Measurements from ENCODE around the gene KRIT1. TPM values are rescaled to one million over a fixed set of nuclear protein-coding genes. Genes with fewer than 3 reads are reported as not detected.
"Not testable (repeated sequence)": the region's sequence is repeated elsewhere in the genome, so short reads cannot be mapped to it uniquely, and the experiment has no call there.

The KRIT1 gene
- total RNA-seq, 2 experiments from 2014 or later, result 46.4 to 54.2 TPM

- H3K4me1 Mint-ChIP-seq, result no peaks in the 10 kb centered on the region
- DNase-seq (no peak), ATAC-seq (ENCODE audit: low read depth) (no peak)
- no peak overlapping the region for H3K4me3 Mint-ChIP-seq
- no peaks in the 10 kb centered on the region for H3K9me3 Mint-ChIP-seq
- H3K27me3 Mint-ChIP-seq, result no peaks in the 10 kb centered on the region
- peaks cover 12% of the 10 kb centered on the region for H3K36me3 Mint-ChIP-seq
- H3K27ac Mint-ChIP-seq, result no peak overlapping the region
- POLR2A ChIA-PET, result no interaction called here
Measured at GRCh38 chr7:92266415-92267241, 20.9 kb upstream of the KRIT1 start.

GRCh38 chr7:92260248-92260781, 14.6 kb upstream of the KRIT1 start:
- no peak overlapping the region for H3K27ac Mint-ChIP-seq
- ATAC-seq (ENCODE audit: low read depth), result no peak
- H3K27me3 Mint-ChIP-seq, result no peaks in the 10 kb centered on the region
- no peak overlapping the region for H3K4me3 Mint-ChIP-seq
- H3K36me3 Mint-ChIP-seq, result peaks cover 30% of the 10 kb centered on the region
- POLR2A ChIA-PET, result no interaction called here
- H3K9me3 Mint-ChIP-seq, result no peaks in the 10 kb centered on the region
- DNase-seq, result no peak
- peaks cover 3% of the 10 kb centered on the region for H3K4me1 Mint-ChIP-seq

GRCh38 chr7:92259610-92260247, 14.0 kb upstream of the KRIT1 start:
- Mint-ChIP-seq H3K4me3 (no peak overlapping the region), H3K4me1 (peaks cover 7% of the 10 kb centered on the region), H3K27me3 (no peaks in the 10 kb centered on the region), H3K9me3 (peaks cover 4% of the 10 kb centered on the region), H3K27ac (no peak overlapping the region), H3K36me3 (peaks cover 35% of the 10 kb centered on the region)
- no peak for DNase-seq
- ATAC-seq (ENCODE audit: low read depth), result no peak
- POLR2A ChIA-PET, result no interaction called here

- peaks cover 5% of the 10 kb centered on the region for H3K9me3 Mint-ChIP-seq
- H3K4me3 Mint-ChIP-seq, result no peak overlapping the region
- H3K36me3 Mint-ChIP-seq, result peaks cover 35% of the 10 kb centered on the region
- H3K27ac Mint-ChIP-seq, result no peak overlapping the region
- ATAC-seq (ENCODE audit: low read depth) (no peak), DNase-seq (no peak)
- peaks cover 7% of the 10 kb centered on the region for H3K4me1 Mint-ChIP-seq
- POLR2A ChIA-PET, result no interaction called here
- no peaks in the 10 kb centered on the region for H3K27me3 Mint-ChIP-seq
Measured at GRCh38 chr7:92259062-92259461, 13.3 kb upstream of the KRIT1 start.

- peaks cover 17% of the 10 kb centered on the region for H3K4me1 Mint-ChIP-seq
- POLR2A ChIA-PET, result no interaction called here
Measured at GRCh38 chr7:92255308-92255707, 9.6 kb upstream of the KRIT1 start.

GRCh38 chr7:92254800-92255199, 9.1 kb upstream of the KRIT1 start:
- POLR2A ChIA-PET; H3K4me3 Mint-ChIP-seq; ATAC-seq (ENCODE audit: low read depth); H3K9me3 Mint-ChIP-seq; H3K27ac Mint-ChIP-seq; DNase-seq; H3K27me3 Mint-ChIP-seq: not testable (repeated sequence)
- Mint-ChIP-seq H3K4me1 (peaks cover 15% of the 10 kb centered on the region), H3K36me3 (peaks cover 29% of the 10 kb centered on the region)

More at GRCh38 chr7:92255308-92255707, 9.6 kb upstream of the KRIT1 start:
- ATAC-seq (ENCODE audit: low read depth) (no peak), DNase-seq (no peak)
- Mint-ChIP-seq H3K36me3 (peaks cover 35% of the 10 kb centered on the region), H3K27ac (peak overlapping the region; percentile 17), H3K9me3 (peaks cover 7% of the 10 kb centered on the region), H3K27me3 (no peaks in the 10 kb centered on the region), H3K4me3 (no peak overlapping the region)

- Mint-ChIP-seq H3K27me3 (no peaks in the 10 kb centered on the region), H3K9me3 (peaks cover 7% of the 10 kb centered on the region), H3K4me3 (no peak overlapping the region), H3K4me1 (peaks cover 16% of the 10 kb centered on the region), H3K27ac (no peak overlapping the region), H3K36me3 (peaks cover 26% of the 10 kb centered on the region)
- ATAC-seq (ENCODE audit: low read depth) (no peak), DNase-seq (no peak)
- POLR2A ChIA-PET, result no interaction called here
Measured at GRCh38 chr7:92253251-92253650, 7.5 kb upstream of the KRIT1 start.

GRCh38 chr7:92251181-92251580, 5.5 kb upstream of the KRIT1 start:
- Mint-ChIP-seq H3K4me1 (peaks cover 23% of the 10 kb centered on the region), H3K27me3 (no peaks in the 10 kb centered on the region), H3K9me3 (peaks cover 7% of the 10 kb centered on the region), H3K27ac (no peak overlapping the region), H3K4me3 (no peak overlapping the region), H3K36me3 (peaks cover 24% of the 10 kb centered on the region)
- POLR2A ChIA-PET, result interaction anchor here (0.6 kb wide), 1 partner anchor 85 kb away, joined by 3 read pairs; no protein-coding TSS in a partner anchor
- DNase-seq (no peak), ATAC-seq (ENCODE audit: low read depth) (no peak)

- H3K36me3 Mint-ChIP-seq, result peaks cover 23% of the 10 kb centered on the region
- no peak overlapping the region for H3K27ac Mint-ChIP-seq
- no peak overlapping the region for H3K4me3 Mint-ChIP-seq
- DNase-seq (no peak), ATAC-seq (ENCODE audit: low read depth) (no peak)
- peaks cover 7% of the 10 kb centered on the region for H3K9me3 Mint-ChIP-seq
- peaks cover 23% of the 10 kb centered on the region for H3K4me1 Mint-ChIP-seq
- POLR2A ChIA-PET, result no interaction called here
- no peaks in the 10 kb centered on the region for H3K27me3 Mint-ChIP-seq
Measured at GRCh38 chr7:92250603-92251002, 4.9 kb upstream of the KRIT1 start.

- H3K36me3 Mint-ChIP-seq, result peaks cover 6% of the 10 kb centered on the region
- no peaks in the 10 kb centered on the region for H3K27me3 Mint-ChIP-seq
- POLR2A ChIA-PET, result interaction anchor here (1.0 to 3.1 kb wide), 9 partner anchors 16 to 900 kb away, joined by 3 to 29 read pairs (median 4); partner anchors contain the start of genes AKAP9, CYP51A1 and GATAD1
- ATAC-seq (ENCODE audit: low read depth), result peak; percentile 56
- no peaks in the 10 kb centered on the region for H3K9me3 Mint-ChIP-seq
- H3K4me1 Mint-ChIP-seq, result peaks cover 24% of the 10 kb centered on the region
- peak overlapping the region; percentile 88 for H3K4me3 Mint-ChIP-seq
- DNase-seq, result no peak
- peak overlapping the region; percentile 85 for H3K27ac Mint-ChIP-seq
Measured at GRCh38 chr7:92246360-92247101, 817 bp upstream of the KRIT1 start.

GRCh38 chr7:92244808-92245486, 767 bp downstream of the KRIT1 start:
- H3K36me3 Mint-ChIP-seq, result peaks cover 4% of the 10 kb centered on the region
- H3K4me1 Mint-ChIP-seq, result peaks cover 23% of the 10 kb centered on the region
- ATAC-seq (ENCODE audit: low read depth) (no peak), DNase-seq (no peak)
- no peaks in the 10 kb centered on the region for H3K27me3 Mint-ChIP-seq
- POLR2A ChIA-PET, result interaction anchor here (0.8 to 3.1 kb wide), 8 partner anchors 16 to 902 kb away, joined by 3 to 29 read pairs (median 4); partner anchors contain the start of genes CYP51A1, GATAD1, PEX1 and RBM48
- peak overlapping the region; percentile 99 for H3K4me3 Mint-ChIP-seq
- H3K27ac Mint-ChIP-seq, result peak overlapping the region; percentile 97
- H3K9me3 Mint-ChIP-seq, result no peaks in the 10 kb centered on the region

- POLR2A ChIA-PET, result no interaction called here
- Mint-ChIP-seq H3K4me3 (no peak overlapping the region), H3K27ac (peak overlapping the region; percentile 42), H3K36me3 (peaks cover 10% of the 10 kb centered on the region), H3K4me1 (peaks cover 22% of the 10 kb centered on the region), H3K27me3 (no peaks in the 10 kb centered on the region), H3K9me3 (no peaks in the 10 kb centered on the region)
- ATAC-seq (ENCODE audit: low read depth) (no peak), DNase-seq (no peak)
Measured at GRCh38 chr7:92242972-92243371, 2.7 kb downstream of the KRIT1 start.

GRCh38 chr7:92230547-92230946, 15.2 kb downstream of the KRIT1 start:
- Mint-ChIP-seq H3K27me3 (no peaks in the 10 kb centered on the region), H3K9me3 (peaks cover 4% of the 10 kb centered on the region), H3K4me3 (no peak overlapping the region), H3K4me1 (no peaks in the 10 kb centered on the region), H3K36me3 (peaks cover 58% of the 10 kb centered on the region), H3K27ac (no peak overlapping the region)
- POLR2A ChIA-PET, result no interaction called here
- ATAC-seq (ENCODE audit: low read depth) (no peak), DNase-seq (no peak)
